CD4-positive, alpha-beta T cell (primary cell): ENCODE data around the gene ARPC5L. TPM values are rescaled to one million over a fixed set of nuclear protein-coding genes. Genes with fewer than 3 reads are reported as not detected.

Source experiments
- ATAC-seq: fragments of 200-7000 bp; cut with Tn5 transposase; one replicate; pipeline ENCODE4 v1.10.0; 2022; ENCODE audit warnings: mild to moderate bottlenecking; ENCODE audit not compliant: poor library complexity
- CTCF ChIA-PET: fragments of 350-600 bp; sonication (Branson Sonifier 250); formaldehyde crosslinking; loops from one replicate; lab custom pipeline; 2021; ENCODE audit warnings: antibody characterized with exemption, inconsistent platforms; lab: Charles Lee
- POLR2A ChIA-PET: fragments of 350-600 bp; sonication (Branson Sonifier 250); formaldehyde crosslinking; loops from one replicate; lab custom pipeline; 2021; ENCODE audit warnings: antibody characterized with exemption, inconsistent platforms; lab: Charles Lee
- DNase-seq, 14 experiments: peaks; one replicate each; pipeline ENCODE4 v3.0.0-alpha.2; 2013 to 2020; ENCODE audit warnings: mixed read lengths in 2 of 14
- H3K27ac ChIP-seq, 2 donors: one replicate each; pipeline versions ENCODE4 v1.5.1 to v1.7.0; 2013; ENCODE audit warnings: low read length in 2 of 2, low read depth in 1 of 2, mild to moderate bottlenecking in 1 of 2
- H3K27me3 ChIP-seq, 2 experiments: 1 replicate in 1 of 2; 2 replicates in 1 of 2; pipeline versions ENCODE4 v1.6.1 to v1.7.0; 2013; ENCODE audit warnings: low read length in 2 of 2, control low read depth in 1 of 2, mild to moderate bottlenecking in 1 of 2, moderate library complexity in 1 of 2; ENCODE audit not compliant: insufficient read depth in 2 of 2, control insufficient read depth in 1 of 2
- H3K36me3 ChIP-seq: one replicate; pipeline ENCODE4 v1.6.1; 2013; ENCODE audit warnings: low read length, control low read depth; ENCODE audit not compliant: insufficient read depth
- H3K4me1 ChIP-seq: one replicate; pipeline ENCODE4 v1.6.1; 2013; ENCODE audit warnings: low read length, control low read depth; ENCODE audit not compliant: insufficient read depth
- H3K4me3 ChIP-seq: one replicate; pipeline ENCODE4 v1.5.1; 2013; ENCODE audit warnings: mild to moderate bottlenecking, low read length, moderate library complexity
- H3K9me3 ChIP-seq, 2 experiments: 1 replicate in 1 of 2; 2 replicates in 1 of 2; pipeline versions ENCODE4 v1.6.1 to v1.7.0; 2013; ENCODE audit warnings: low read length in 2 of 2, mild to moderate bottlenecking in 2 of 2, control low read depth in 1 of 2, moderate library complexity in 1 of 2; ENCODE audit not compliant: control insufficient read depth in 1 of 2, insufficient read depth in 1 of 2
- H3K27ac Mint-ChIP-seq: one replicate; pipeline ENCODE4 v1.8.0; 2020; ENCODE audit warnings: mixed read lengths
- H3K27me3 Mint-ChIP-seq: one replicate; pipeline ENCODE4 v1.8.0; 2021; ENCODE audit warnings: mixed read lengths
- H3K36me3 Mint-ChIP-seq: one replicate; pipeline ENCODE4 v1.8.0; 2021; ENCODE audit warnings: low read depth, mixed read lengths
- H3K4me1 Mint-ChIP-seq: one replicate; pipeline ENCODE4 v1.8.0; 2021; ENCODE audit warnings: low read depth, mixed read lengths
- H3K4me3 Mint-ChIP-seq: one replicate; pipeline ENCODE4 v1.8.0; 2020; ENCODE audit warnings: mild to moderate bottlenecking, mixed read lengths
- H3K9me3 Mint-ChIP-seq: one replicate; pipeline ENCODE4 v1.8.0; 2020; ENCODE audit warnings: mixed read lengths
- intact Hi-C, 2 experiments: fragments of 100-400 bp; cut with DNase I in 1 of 2; cut with micrococcal nuclease in 1 of 2; formaldehyde crosslinking; loops; one replicate each; pipeline versions ENCODE4 v1.15.1 to v1.9.0; 2023 to 2025; cut with DNase I, micrococcal nuclease
- total RNA-seq, 174 experiments: library from RNA in 2 of 174; stranded (reverse) in 2 of 174; gene quantifications; one replicate each; pipeline ENCODE4 v1.2.3 and lab custom pipeline; 2021 to 2026
- TF ChIP-seq, protein P1 (sequence below): fragments of 200-600 bp; IDR thresholded peaks from one replicate; pipeline ENCODE4 v1.8.0; 2022; ENCODE audit warnings: antibody characterized with exemption, mild to moderate bottlenecking

ARPC5L gene
- total RNA-seq, 2 experiments from 2014 or later = 36.8 to 37.0 TPM

DNA sequence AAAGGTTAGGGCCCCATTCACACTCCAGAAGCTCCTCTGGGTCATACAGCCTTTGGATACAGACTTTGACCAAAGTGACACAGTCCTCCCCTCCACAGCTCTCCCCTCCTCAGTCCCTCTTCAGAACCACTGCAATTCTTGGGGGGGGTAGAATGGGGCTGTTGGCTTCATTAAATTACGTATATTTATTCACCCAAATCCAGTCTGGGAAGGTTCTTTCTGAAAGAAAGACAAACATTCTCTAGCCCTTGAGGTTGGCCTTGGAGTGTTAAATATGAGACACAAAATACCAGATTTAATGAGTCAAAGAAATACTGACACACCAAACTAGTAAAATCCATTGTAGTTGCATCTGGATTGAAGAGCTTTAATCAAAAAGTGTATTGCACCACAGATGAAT, 16.1 kb downstream of the ARPC5L start:
- Mint-ChIP-seq H3K4me3 (no peak overlapping the region), H3K27ac (no peak overlapping the region), H3K27me3 (no peaks in the 10 kb centered on the region), H3K9me3 (no peaks in the 10 kb centered on the region), H3K4me1 (peaks cover 6% of the 10 kb centered on the region), H3K36me3 (peaks cover 88% of the 10 kb centered on the region)
- Histone ChIP-seq H3K9me3 (no peaks in the 10 kb centered on the region), H3K27me3 (no peaks in the 10 kb centered on the region), H3K4me3 (no peak overlapping the region), H3K27ac (no peak overlapping the region), H3K36me3 (peaks cover 92% of the 10 kb centered on the region), H3K4me1 (peaks cover 29% of the 10 kb centered on the region)
- ATAC-seq (no peak), DNase-seq (no peak)
- TF ChIP-seq, protein P1, sequence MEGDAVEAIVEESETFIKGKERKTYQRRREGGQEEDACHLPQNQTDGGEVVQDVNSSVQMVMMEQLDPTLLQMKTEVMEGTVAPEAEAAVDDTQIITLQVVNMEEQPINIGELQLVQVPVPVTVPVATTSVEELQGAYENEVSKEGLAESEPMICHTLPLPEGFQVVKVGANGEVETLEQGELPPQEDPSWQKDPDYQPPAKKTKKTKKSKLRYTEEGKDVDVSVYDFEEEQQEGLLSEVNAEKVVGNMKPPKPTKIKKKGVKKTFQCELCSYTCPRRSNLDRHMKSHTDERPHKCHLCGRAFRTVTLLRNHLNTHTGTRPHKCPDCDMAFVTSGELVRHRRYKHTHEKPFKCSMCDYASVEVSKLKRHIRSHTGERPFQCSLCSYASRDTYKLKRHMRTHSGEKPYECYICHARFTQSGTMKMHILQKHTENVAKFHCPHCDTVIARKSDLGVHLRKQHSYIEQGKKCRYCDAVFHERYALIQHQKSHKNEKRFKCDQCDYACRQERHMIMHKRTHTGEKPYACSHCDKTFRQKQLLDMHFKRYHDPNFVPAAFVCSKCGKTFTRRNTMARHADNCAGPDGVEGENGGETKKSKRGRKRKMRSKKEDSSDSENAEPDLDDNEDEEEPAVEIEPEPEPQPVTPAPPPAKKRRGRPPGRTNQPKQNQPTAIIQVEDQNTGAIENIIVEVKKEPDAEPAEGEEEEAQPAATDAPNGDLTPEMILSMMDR = no peak
- intact Hi-C loops = no loop called here
- CTCF ChIA-PET = no interaction called here
- POLR2A ChIA-PET = interaction anchor here (3.3 kb wide), 1 partner anchor 16 kb away, joined by 10 read pairs; the partner anchor contains the start of genes ARPC5L and RPL35

DNA sequence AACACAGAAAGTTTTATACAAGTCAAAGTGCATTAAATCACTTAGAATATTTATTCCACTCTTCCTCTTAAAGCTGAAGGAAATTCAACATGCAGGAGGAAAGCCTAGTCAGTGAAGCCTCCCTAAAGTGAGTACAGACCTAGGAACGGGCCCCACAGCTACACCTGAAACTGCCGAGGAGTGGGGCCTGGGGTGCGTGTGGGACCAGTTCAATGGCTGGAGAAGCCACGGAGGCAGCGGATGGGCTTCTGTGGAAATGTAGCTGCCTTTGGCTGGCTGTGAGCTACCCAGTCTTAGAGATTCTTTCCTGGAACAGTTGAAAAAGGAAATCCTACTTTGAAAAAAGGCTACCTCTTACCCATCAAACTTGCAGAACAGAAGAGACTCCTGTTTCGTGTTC, 16.6 kb downstream of the ARPC5L start:
- Histone ChIP-seq H3K4me1 (peaks cover 24% of the 10 kb centered on the region), H3K36me3 (peaks cover 87% of the 10 kb centered on the region), H3K27ac (no peak overlapping the region), H3K27me3 (no peaks in the 10 kb centered on the region), H3K4me3 (no peak overlapping the region), H3K9me3 (no peaks in the 10 kb centered on the region)
- no peak for ATAC-seq
- Mint-ChIP-seq H3K9me3 (no peaks in the 10 kb centered on the region), H3K27me3 (no peaks in the 10 kb centered on the region), H3K36me3 (peaks cover 87% of the 10 kb centered on the region), H3K27ac (no peak overlapping the region), H3K4me1 (peaks cover under 1% of the 10 kb centered on the region), H3K4me3 (no peak overlapping the region)
- no peak for DNase-seq
- intact Hi-C loops = no loop called here
- TF ChIP-seq, protein P1 = no peak
- ChIA-PET POLR2A (interaction anchor here (3.3 kb wide), 1 partner anchor 16 kb away, joined by 10 read pairs; the partner anchor contains the start of genes ARPC5L and RPL35), CTCF (interaction anchor here (1.6 kb wide), 1 partner anchor 26 kb away, joined by 5 read pairs; the partner anchor contains the start of gene WDR38)

DNA sequence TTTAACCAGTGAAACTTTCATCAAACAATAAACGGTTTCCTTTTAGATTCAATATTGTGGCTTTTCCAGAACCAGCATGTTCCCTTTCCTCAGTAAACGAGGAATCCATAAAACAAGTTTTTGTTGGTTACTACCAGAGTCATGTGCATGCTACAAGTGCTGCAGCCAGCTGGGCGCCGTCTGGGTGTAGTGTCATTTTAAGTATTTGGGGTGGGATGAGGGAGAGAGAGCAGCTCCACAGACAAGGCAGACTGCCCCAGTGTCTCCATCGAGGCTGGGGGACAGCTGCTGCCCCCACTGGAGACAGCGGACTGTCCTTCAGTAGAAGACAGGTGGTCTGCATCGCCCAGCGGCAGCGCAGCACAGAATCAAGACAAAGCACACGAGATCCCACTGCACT, 17.3 kb downstream of the ARPC5L start:
- ChIA-PET CTCF (interaction anchor here (1.6 kb wide), 1 partner anchor 26 kb away, joined by 5 read pairs; the partner anchor contains the start of gene WDR38), POLR2A (interaction anchor here (3.3 kb wide), 1 partner anchor 17 kb away, joined by 10 read pairs; the partner anchor contains the start of genes ARPC5L and RPL35)
- H3K27me3 ChIP-seq = no peaks in the 10 kb centered on the region
- intact Hi-C loops = no loop called here
- H3K4me1 ChIP-seq = peaks cover 17% of the 10 kb centered on the region
- Mint-ChIP-seq H3K27me3 (no peaks in the 10 kb centered on the region), H3K9me3 (no peaks in the 10 kb centered on the region), H3K27ac (no peak overlapping the region), H3K4me3 (no peak overlapping the region), H3K4me1 (no peaks in the 10 kb centered on the region), H3K36me3 (peaks cover 85% of the 10 kb centered on the region)
- no peak overlapping the region for H3K27ac ChIP-seq
- ATAC-seq (no peak), DNase-seq (no peak)
- TF ChIP-seq, protein P1 = no peak
- peaks cover 81% of the 10 kb centered on the region for H3K36me3 ChIP-seq
- no peaks in the 10 kb centered on the region for H3K9me3 ChIP-seq
- H3K4me3 ChIP-seq = no peak overlapping the region
